Measurements from ENCODE around the gene MDGA2. TPM values are rescaled to one million over a fixed set of nuclear protein-coding genes. Genes with fewer than 3 reads are reported as not detected.
"Not testable (repeated sequence)": the region's sequence is repeated elsewhere in the genome, so short reads cannot be mapped to it uniquely, and the experiment has no call there.

The MDGA2 gene
- total RNA-seq, 1 experiment from 2014 or later, result not detected

DNA sequence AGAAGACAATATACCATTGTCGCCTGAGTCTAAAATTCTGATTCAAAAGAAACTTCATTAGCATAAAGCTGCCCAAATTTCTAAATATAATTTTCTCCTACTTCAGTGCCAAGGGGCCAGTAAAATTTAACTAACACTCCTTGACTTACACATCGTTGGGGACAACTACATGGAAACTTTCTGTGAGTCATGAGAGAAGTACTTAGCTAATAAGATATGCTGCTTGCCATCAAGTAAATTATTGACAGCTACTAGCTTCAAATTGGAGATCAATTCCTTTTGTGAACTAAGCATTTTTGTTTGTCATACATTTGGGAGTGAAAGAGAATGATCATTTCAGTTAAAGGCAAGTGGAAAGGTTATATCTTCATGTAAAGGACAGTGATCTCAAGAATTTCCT, 373.3 kb downstream of the MDGA2 start:
- Histone ChIP-seq H3K4me1 (replicated peaks) (no peaks in the 10 kb centered on the region), H3K36me3 (no peaks in the 10 kb centered on the region), H3K9me3 (replicated peaks) (no peaks in the 10 kb centered on the region), H3K27ac (no peak overlapping the region), H3K4me3 (no peak overlapping the region), H3K27me3 (replicated peaks) (no peaks in the 10 kb centered on the region)
- DNase-seq (ENCODE audit: low read depth in 1 of 2, low spot score in 2 of 2), result no peak

DNA sequence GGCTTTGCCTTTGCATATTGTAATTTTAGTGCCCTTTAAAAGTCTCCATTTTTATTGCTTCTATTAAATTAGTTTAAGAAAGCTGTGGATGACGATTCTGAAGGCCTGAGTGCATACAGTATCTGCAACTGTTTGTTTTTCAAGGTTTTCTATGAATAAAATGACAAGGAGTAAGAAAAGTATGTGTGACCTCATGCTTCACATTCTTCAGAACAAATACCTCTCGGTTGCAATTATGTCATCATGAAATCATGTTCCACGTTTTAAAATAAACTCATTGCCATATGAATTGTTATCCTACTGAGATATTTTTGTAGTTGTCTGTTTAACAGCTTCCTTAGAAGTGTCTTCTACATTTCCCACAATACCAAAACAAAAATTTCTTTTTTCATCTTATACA, 374.6 kb downstream of the MDGA2 start:
- DNase-seq (ENCODE audit: low read depth in 1 of 2, low spot score in 2 of 2), result peak in 1 of 2 experiments; percentile 22
- Histone ChIP-seq H3K9me3 (replicated peaks) (no peaks in the 10 kb centered on the region), H3K4me1 (replicated peaks) (no peaks in the 10 kb centered on the region), H3K36me3 (no peaks in the 10 kb centered on the region), H3K27ac (no peak overlapping the region), H3K4me3 (no peak overlapping the region), H3K27me3 (replicated peaks) (no peaks in the 10 kb centered on the region)

DNA sequence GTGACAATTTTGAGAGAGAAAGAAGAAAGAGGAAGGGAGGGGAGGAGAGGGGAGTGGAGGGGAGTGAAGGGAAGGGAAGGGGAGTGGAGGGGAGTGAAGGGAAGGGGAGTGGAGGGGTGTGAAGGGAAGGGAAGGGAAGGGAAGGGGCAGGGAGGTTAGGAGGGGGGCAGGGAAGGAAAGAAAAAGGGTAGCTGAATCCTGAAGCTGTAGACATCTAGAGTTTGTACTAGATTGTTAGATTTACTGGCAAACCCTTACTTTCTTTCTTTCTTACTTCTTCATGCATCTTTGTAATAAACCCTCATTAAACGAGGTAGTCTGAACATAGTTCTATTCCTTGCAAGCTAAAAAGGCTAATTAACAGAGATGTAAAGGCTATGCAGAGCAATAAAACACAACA, 378.0 kb downstream of the MDGA2 start:
- Histone ChIP-seq H3K36me3 (no peaks in the 10 kb centered on the region), H3K27me3 (replicated peaks) (no peaks in the 10 kb centered on the region), H3K9me3 (replicated peaks) (no peaks in the 10 kb centered on the region), H3K4me3 (no peak overlapping the region), H3K27ac (no peak overlapping the region), H3K4me1 (replicated peaks) (no peaks in the 10 kb centered on the region)
- no peak for DNase-seq (ENCODE audit: low read depth in 1 of 2, low spot score in 2 of 2)

DNA sequence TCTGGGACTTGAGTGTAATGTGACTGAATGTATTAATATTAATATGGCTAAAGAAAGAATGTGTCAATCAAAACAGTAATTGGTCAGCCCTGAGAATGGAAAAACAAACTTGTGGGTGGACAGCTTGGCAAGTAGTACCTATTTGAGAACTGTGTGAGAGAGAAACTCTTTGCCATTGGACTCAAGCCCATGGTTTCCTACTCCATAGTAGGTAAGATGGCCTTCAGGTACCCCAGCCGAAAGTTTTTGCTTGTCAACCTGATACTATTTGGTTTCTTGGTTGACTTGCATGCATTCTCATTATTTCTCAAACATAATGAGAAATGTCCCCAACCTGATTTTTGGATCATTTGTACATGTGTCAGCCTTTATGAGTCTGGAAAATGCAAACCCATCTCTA, 391.1 kb downstream of the MDGA2 start:
- Histone ChIP-seq H3K27ac (no peak overlapping the region), H3K4me1 (replicated peaks) (no peaks in the 10 kb centered on the region), H3K27me3 (replicated peaks) (no peaks in the 10 kb centered on the region), H3K4me3 (no peak overlapping the region), H3K36me3 (no peaks in the 10 kb centered on the region), H3K9me3 (replicated peaks) (no peaks in the 10 kb centered on the region)
- DNase-seq (ENCODE audit: low read depth in 1 of 2, low spot score in 2 of 2), result no peak

DNA sequence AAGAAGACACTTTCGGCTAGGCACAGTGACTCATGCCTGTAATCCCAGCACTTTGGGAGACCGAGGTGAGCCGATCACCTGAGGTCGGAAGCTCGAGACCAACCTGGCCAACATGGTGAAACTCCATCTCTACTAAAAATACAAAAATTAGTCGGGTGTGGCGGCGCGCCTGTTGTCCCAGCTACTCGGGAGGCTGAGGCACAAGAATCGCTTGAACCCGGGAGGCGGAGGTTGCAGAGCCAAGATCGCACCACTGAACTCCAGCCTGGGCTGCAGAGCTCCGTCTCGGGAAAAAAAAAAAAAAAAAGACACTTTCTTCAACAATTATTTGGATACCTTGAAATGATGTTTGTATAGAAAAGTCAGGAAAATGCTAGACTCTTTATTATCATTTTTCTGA, 393.6 kb downstream of the MDGA2 start:
- not testable (repeated sequence) for H3K36me3 ChIP-seq; H3K27me3 ChIP-seq (replicated peaks); DNase-seq (ENCODE audit: low read depth in 1 of 2, low spot score in 2 of 2); H3K9me3 ChIP-seq (replicated peaks); H3K27ac ChIP-seq; H3K4me1 ChIP-seq (replicated peaks); H3K4me3 ChIP-seq

DNA sequence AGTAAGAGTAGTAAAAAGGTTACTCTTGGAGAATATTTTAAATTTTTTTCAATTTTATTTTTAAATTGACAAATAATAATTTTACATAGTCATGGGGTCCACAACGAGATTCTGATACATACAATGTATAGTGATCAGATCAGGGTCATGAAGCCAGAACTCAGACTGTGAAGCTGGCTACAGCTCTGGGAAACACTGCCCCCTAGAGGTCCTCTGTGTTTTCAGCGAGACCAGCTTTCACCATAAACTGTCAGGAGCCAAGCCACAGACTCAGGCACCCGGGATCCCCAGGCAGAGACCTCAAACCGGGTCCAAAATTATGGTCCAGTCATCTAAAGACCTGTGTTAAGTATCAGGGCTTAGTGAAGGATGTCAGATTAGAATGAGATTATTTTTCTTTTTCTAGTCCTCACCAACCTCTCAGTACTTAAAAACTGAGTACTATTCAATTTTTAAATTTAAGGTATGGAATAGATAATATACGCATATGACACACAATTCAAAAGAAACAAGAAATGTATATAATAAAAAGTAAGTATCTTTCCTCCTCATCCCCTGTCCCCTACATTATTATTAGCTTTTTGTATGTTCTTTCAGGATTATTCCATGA, 397.1 kb downstream of the MDGA2 start:
- DNase-seq (ENCODE audit: low read depth in 1 of 2, low spot score in 2 of 2), result no peak
- no peaks in the 10 kb centered on the region for H3K27me3 ChIP-seq (replicated peaks)
- no peaks in the 10 kb centered on the region for H3K9me3 ChIP-seq (replicated peaks)
- no peak overlapping the region for H3K4me3 ChIP-seq
- H3K4me1 ChIP-seq (replicated peaks), result no peaks in the 10 kb centered on the region
- no peak overlapping the region for H3K27ac ChIP-seq
- no peaks in the 10 kb centered on the region for H3K36me3 ChIP-seq

DNA sequence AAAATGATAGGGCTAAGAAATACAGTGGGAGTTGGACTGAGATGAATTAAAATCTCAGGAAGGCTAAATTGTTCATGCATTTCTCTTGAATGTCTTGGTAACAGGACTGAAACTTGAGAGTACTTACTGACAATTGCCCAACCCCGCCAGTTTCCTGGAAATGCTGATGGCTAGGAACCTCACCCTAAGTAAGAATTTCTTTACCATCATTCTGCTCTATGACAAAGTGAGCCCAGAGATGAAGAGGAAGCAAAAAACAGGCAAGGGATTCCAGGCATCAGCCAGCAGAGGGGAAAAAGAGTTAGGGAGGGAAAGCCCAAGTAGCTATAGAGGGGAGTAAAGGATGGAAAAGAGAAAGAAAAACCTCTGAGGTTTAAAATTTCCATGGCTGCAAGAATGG, 397.7 kb downstream of the MDGA2 start:
- H3K9me3 ChIP-seq (replicated peaks), result no peaks in the 10 kb centered on the region
- H3K27me3 ChIP-seq (replicated peaks), result no peaks in the 10 kb centered on the region
- H3K4me1 ChIP-seq (replicated peaks), result no peaks in the 10 kb centered on the region
- H3K27ac ChIP-seq, result no peak overlapping the region
- H3K4me3 ChIP-seq, result no peak overlapping the region
- DNase-seq (ENCODE audit: low read depth in 1 of 2, low spot score in 2 of 2), result no peak
- H3K36me3 ChIP-seq, result no peaks in the 10 kb centered on the region

DNA sequence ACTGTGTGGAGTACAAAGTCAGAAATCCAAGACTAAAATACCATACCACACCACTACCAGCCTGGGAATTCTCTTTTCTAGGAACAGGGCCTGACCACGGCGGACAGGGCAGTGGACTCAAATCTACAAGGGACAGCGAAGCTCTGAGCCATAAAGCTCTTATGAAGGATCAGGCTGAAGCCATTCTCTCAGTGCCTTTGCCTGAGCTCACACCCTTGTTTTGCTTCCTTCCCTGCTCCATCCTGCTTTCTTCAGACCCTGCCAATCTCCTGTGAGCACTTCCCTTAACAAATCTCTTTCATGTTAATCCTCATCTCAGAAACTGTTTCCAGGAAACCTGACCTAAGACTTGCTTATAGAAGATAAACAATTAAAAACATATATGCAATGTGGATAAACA, 398.5 kb downstream of the MDGA2 start:
- H3K27me3 ChIP-seq (replicated peaks), result no peaks in the 10 kb centered on the region
- no peak for DNase-seq (ENCODE audit: low read depth in 1 of 2, low spot score in 2 of 2)

DNA sequence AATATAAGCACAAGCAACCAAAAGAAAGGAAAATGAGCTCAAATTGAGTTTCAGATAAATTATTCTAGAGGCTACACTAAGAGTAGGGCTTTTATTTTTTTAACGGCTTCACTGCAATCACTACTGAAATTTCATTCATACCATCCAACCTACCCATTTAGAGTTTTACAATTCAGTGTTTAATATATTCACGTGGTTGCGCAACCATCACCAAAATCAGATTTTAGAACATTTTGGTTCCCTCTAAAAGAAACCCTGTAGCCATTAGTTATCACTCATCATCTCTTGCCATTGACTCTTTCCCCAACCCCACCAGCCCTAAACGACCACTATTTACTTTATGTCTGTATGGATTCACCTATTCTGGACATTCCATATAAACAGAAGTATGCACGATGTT, 401.5 kb downstream of the MDGA2 start:
- Histone ChIP-seq H3K4me1 (replicated peaks) (no peaks in the 10 kb centered on the region), H3K27me3 (replicated peaks) (no peaks in the 10 kb centered on the region), H3K36me3 (no peaks in the 10 kb centered on the region)

More for the DNA sequence above, 398.5 kb downstream of the MDGA2 start:
- Histone ChIP-seq H3K9me3 (replicated peaks) (no peaks in the 10 kb centered on the region), H3K27ac (no peak overlapping the region), H3K36me3 (no peaks in the 10 kb centered on the region), H3K4me3 (no peak overlapping the region), H3K4me1 (replicated peaks) (no peaks in the 10 kb centered on the region)

DNA sequence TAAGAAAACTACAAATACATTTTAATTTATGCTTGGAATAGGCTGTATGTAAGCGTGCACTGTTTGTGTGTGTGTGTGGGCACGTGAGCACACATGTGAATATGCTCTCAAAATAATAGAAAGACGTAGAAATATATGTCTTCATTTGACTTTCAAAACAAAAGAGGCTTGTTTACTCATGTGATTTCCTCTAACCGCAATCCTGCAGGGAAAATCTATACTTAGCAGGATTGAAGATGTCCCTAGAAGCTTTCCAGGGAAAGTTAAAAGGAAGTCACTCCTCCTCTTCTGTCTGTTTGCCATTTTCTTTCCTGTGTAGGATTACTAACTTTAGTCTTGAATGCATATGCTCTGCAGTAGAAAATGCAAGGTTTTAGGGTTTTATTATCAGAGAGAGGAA, 404.7 kb downstream of the MDGA2 start:
- Histone ChIP-seq H3K27me3 (replicated peaks) (no peaks in the 10 kb centered on the region), H3K4me1 (replicated peaks) (no peaks in the 10 kb centered on the region), H3K27ac (no peak overlapping the region), H3K4me3 (no peak overlapping the region), H3K9me3 (replicated peaks) (no peaks in the 10 kb centered on the region), H3K36me3 (no peaks in the 10 kb centered on the region)
- no peak for DNase-seq (ENCODE audit: low read depth in 1 of 2, low spot score in 2 of 2)

More for the DNA sequence above, 401.5 kb downstream of the MDGA2 start:
- Histone ChIP-seq H3K9me3 (replicated peaks) (no peaks in the 10 kb centered on the region), H3K27ac (no peak overlapping the region), H3K4me3 (no peak overlapping the region)
- no peak for DNase-seq (ENCODE audit: low read depth in 1 of 2, low spot score in 2 of 2)

DNA sequence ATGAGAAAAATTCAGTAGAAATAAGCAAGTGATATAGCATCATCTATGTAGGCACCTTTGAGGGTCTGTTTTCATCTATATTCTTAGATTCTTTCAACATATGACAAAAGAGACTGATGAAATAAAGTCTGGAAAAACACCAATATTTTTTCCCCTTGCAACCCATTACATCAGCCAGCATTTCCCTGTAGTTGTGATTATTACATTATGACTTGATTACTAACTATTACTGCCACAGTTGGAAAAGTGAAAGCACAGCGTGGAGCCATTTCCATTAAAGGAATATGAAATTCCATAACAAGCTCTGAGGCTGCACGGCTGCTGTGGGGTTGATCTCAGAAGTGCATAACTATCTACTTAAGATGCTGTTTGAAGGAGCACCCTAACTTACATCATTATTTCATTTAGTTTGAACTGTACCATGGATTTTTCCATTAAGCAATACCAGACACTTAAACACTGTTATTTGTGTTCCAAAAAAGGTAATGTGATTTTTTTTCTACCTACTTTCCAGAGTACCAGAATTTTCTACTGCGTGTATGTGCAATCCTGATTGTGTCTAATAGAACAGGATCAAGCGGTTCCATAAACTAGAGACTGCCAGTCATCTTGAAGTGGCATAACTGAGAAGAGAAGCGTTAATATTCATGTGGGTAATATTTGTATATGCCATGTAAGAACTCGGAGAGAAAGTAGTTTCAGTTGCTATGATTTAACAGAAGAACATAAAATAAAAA, 405.5 kb downstream of the MDGA2 start:
- no peaks in the 10 kb centered on the region for H3K27me3 ChIP-seq (replicated peaks)
- no peaks in the 10 kb centered on the region for H3K4me1 ChIP-seq (replicated peaks)
- no peak overlapping the region for H3K27ac ChIP-seq
- no peak for DNase-seq (ENCODE audit: low read depth in 1 of 2, low spot score in 2 of 2)
- no peak overlapping the region for H3K4me3 ChIP-seq
- H3K36me3 ChIP-seq, result no peaks in the 10 kb centered on the region
- H3K9me3 ChIP-seq (replicated peaks), result no peaks in the 10 kb centered on the region

DNA sequence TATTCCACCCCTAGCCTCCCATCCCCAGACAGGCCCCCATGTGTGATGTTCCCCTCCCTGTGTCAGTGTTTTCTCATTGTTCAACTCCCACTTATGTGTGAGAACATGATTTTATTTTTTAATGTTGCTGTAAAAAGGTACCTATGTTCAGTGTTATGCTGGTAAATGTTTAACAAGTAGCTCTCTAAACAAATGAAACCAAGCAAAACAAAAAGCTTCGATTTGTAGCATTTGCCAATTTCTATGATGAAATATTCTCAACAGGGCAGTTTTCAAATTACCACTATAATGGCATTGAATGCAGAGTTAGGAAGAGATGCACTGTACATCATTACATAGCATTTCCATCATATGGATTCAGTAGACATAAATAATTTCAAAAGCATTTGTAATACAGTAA, 410.6 kb downstream of the MDGA2 start:
- Histone ChIP-seq H3K9me3 (replicated peaks) (no peaks in the 10 kb centered on the region), H3K27me3 (replicated peaks) (no peaks in the 10 kb centered on the region), H3K36me3 (no peaks in the 10 kb centered on the region), H3K4me3 (no peak overlapping the region), H3K27ac (no peak overlapping the region), H3K4me1 (replicated peaks) (no peaks in the 10 kb centered on the region)
- no peak for DNase-seq (ENCODE audit: low read depth in 1 of 2, low spot score in 2 of 2)

DNA sequence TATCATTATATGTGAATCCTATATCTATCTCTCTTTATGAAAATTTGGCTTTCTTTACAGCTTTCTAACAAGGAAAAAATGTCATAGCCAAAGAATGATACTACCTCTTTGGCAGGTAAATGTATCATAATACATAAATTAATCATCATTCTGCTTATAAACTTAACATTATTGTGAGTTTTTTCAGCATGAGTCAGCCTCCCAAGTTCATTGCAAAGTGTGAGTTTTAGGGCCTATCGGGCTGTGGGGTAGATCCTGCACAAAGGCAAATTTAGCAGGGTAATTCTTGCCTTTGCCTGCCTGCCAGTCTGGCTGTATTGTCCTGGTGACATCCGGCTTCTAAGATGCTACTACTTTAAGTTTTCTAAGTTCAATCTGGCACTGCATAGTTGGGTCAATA, 412.6 kb downstream of the MDGA2 start:
- DNase-seq (ENCODE audit: low read depth in 1 of 2, low spot score in 2 of 2), result no peak
- Histone ChIP-seq H3K36me3 (no peaks in the 10 kb centered on the region), H3K4me1 (replicated peaks) (no peaks in the 10 kb centered on the region), H3K9me3 (replicated peaks) (no peaks in the 10 kb centered on the region), H3K27ac (no peak overlapping the region), H3K27me3 (replicated peaks) (no peaks in the 10 kb centered on the region), H3K4me3 (no peak overlapping the region)

DNA sequence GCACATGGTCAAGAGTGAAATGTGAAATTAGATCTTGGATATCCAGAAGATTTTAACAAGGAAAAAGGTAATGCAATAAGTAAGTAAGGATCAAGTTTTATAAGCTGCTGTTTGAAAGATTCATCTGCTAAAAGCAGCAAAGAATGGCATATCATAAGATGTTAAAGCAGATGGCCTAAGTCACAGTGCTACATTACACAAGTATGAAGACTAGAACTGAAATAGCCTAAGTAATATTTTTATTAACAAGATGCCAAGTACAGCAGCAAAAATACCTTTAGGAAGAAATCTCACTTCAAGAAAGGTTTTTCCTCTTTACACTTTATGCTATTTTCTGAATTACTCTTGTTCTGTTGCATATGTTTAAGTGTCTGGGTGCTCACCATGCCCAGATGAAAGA, 414.1 kb downstream of the MDGA2 start:
- Histone ChIP-seq H3K9me3 (replicated peaks) (no peaks in the 10 kb centered on the region), H3K27ac (no peak overlapping the region), H3K4me3 (no peak overlapping the region), H3K27me3 (replicated peaks) (no peaks in the 10 kb centered on the region), H3K4me1 (replicated peaks) (no peaks in the 10 kb centered on the region), H3K36me3 (no peaks in the 10 kb centered on the region)
- no peak for DNase-seq (ENCODE audit: low read depth in 1 of 2, low spot score in 2 of 2)

DNA sequence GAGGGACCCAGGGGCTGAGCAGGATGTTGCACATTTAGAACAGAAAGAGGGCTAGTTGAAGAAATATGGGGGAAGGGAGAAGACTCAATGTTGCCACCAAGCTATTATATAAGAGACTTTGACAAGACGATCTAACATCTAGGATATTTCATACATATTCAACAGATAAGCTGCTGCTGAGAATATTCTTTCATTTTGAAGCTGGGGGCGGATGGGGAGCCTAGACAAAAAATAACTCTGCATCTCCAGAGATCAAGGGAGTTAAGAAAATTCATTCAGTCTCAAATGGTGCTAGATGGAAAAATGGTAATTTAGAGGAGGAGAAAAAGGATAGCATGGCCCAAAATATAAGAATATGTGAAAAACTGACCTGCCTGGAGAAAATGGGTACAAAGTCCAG, 415.6 kb downstream of the MDGA2 start:
- no peaks in the 10 kb centered on the region for H3K27me3 ChIP-seq (replicated peaks)
- H3K4me3 ChIP-seq, result no peak overlapping the region
- no peak overlapping the region for H3K27ac ChIP-seq
- H3K9me3 ChIP-seq (replicated peaks), result no peaks in the 10 kb centered on the region
- no peak for DNase-seq (ENCODE audit: low read depth in 1 of 2, low spot score in 2 of 2)
- H3K4me1 ChIP-seq (replicated peaks), result no peaks in the 10 kb centered on the region
- H3K36me3 ChIP-seq, result no peaks in the 10 kb centered on the region

Data from SJSA1 (cell line).